T-helper 17 cell (primary cell): Measurements from ENCODE around the gene SMIM17. TPM values are rescaled to one million over a fixed set of nuclear protein-coding genes. Genes with fewer than 3 reads are reported as not detected.
"Not testable (repeated sequence)": the region's sequence is repeated elsewhere in the genome, so short reads cannot be mapped to it uniquely, and the experiment has no call there.

Experiments
- ATAC-seq: fragments of 150-1000 bp; cut with Tn5 transposase; 2 replicates; pipeline ENCODE4 v1.10.0; 2021; ENCODE audit warnings: mild to moderate bottlenecking, moderate library complexity
- DNase-seq, 3 donors: peaks; one replicate each; pipeline versions ENCODE4 v3.0.0 to v3.0.0-alpha.2; 2020 to 2021
- H3K9me3 ChIP-seq: one replicate; pipeline ENCODE4 v1.7.0; 2013; ENCODE audit warnings: low read length, mild to moderate bottlenecking; ENCODE audit not compliant: control insufficient read depth, poor library complexity, severe bottlenecking
- H3K27ac Mint-ChIP-seq: one replicate; pipeline ENCODE4 v1.8.0; 2022; ENCODE audit warnings: mild to moderate bottlenecking, moderate library complexity, mixed read lengths
- H3K27me3 Mint-ChIP-seq: one replicate; pipeline ENCODE4 v1.8.0; 2022; ENCODE audit warnings: mixed read lengths
- H3K36me3 Mint-ChIP-seq: one replicate; pipeline ENCODE4 v1.8.0; 2022; ENCODE audit warnings: low read depth, mixed read lengths
- H3K4me1 Mint-ChIP-seq: one replicate; pipeline ENCODE4 v1.8.0; 2022; ENCODE audit warnings: mild to moderate bottlenecking, mixed read lengths
- H3K4me3 Mint-ChIP-seq: one replicate; pipeline ENCODE4 v1.8.0; 2022; ENCODE audit warnings: mild to moderate bottlenecking, moderate library complexity, mixed read lengths
- total RNA-seq, 4 donors: library from RNA in 2 of 4; stranded (reverse) in 2 of 4; gene quantifications; one replicate each; pipeline ENCODE4 v1.2.3 and lab custom pipeline; 2022 to 2026

The SMIM17 gene
- total RNA-seq, 2 donors from 2014 or later, result not detected

DNA sequence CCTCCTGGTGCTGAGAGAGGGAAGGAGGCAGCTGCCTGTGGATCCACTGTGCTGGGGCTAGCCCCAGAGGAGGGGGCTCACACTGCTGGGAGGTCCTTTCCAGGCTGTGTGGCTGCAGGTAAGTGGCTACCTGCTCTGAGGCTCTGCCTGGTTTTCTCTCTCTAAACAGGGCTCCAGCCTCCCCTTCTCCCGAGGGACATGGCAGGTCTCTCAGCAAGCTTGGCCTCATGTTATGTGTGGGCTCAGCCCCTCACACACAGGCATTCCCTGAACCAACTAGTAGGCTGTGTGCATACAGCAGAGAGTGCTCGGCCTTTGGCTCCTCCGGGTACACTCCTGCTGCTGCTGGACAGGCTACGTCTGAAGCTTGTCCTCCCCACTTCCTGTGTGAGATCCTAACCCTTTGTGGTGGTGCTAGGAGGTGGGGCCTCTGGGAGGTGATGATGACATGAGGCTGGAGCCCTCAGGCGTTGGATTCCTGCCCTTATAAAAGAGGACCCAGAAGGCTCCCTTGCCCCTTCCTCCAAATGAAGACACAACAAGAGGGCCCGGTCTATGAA, 24.4 kb downstream of the SMIM17 start:
- H3K9me3 ChIP-seq, result no peaks in the 10 kb centered on the region
- H3K4me3 Mint-ChIP-seq, result no peak overlapping the region
- ATAC-seq (no peak), DNase-seq (no peak)
- H3K27ac Mint-ChIP-seq, result no peak overlapping the region
- H3K4me1 Mint-ChIP-seq, result peaks cover 2% of the 10 kb centered on the region
- no peaks in the 10 kb centered on the region for H3K36me3 Mint-ChIP-seq
- H3K27me3 Mint-ChIP-seq, result no peaks in the 10 kb centered on the region

DNA sequence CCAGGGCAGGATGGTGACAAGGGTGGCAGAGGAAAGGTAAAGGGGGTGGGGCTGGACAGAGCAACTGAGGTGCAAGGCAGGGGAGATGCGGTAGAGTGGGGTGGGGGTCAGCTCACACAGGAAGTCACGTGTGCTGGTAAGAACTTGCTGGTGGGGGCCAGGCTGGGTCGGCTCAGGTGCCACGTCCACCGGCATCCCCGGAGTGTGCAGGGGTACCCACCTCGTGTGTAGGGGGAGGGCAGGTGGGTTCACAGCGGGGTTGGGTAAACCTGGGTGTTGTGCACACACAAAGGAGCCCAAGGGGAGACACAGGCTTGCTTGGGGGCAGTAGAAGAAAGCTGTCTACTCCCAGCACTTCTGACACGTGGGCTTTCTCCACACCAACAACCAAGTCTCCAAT, 25.7 kb downstream of the SMIM17 start:
- no peaks in the 10 kb centered on the region for H3K27me3 Mint-ChIP-seq
- H3K9me3 ChIP-seq, result no peaks in the 10 kb centered on the region
- DNase-seq (no peak), ATAC-seq (no peak)
- peaks cover 2% of the 10 kb centered on the region for H3K4me1 Mint-ChIP-seq
- no peaks in the 10 kb centered on the region for H3K36me3 Mint-ChIP-seq
- H3K27ac Mint-ChIP-seq, result no peak overlapping the region
- H3K4me3 Mint-ChIP-seq, result peak overlapping the region; percentile 22

DNA sequence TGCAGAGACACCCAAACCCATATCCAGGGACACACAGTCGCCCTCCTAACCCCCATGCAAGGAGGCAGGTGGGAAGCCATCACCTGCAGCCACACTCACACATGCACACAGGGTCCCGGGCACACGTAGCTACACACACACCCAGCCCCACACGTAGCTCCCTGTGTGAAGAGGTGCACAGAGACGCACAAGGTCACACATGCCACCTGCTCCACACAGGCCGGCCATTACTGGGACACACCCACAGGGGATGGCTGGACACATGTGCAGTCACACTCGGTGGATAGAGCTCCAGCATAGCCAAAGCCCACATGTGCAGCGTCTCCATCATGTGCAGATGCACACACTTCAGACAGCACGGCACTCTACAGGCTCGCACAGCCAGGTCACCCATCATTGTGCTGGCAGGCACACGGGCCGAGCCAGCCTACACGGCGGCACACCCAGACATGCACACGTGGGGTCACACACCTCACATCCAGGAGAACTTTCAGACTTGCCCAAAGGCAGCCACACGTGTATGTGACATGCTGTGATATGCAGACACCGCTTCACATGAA, 27.5 kb downstream of the SMIM17 start:
- no peaks in the 10 kb centered on the region for H3K27me3 Mint-ChIP-seq
- H3K4me3 Mint-ChIP-seq, result peak overlapping the region; percentile 88
- no peaks in the 10 kb centered on the region for H3K9me3 ChIP-seq
- H3K36me3 Mint-ChIP-seq, result no peaks in the 10 kb centered on the region
- peak overlapping the region; percentile 8 for H3K27ac Mint-ChIP-seq
- peaks cover 2% of the 10 kb centered on the region for H3K4me1 Mint-ChIP-seq
- ATAC-seq, result no peak
- no peak for DNase-seq

DNA sequence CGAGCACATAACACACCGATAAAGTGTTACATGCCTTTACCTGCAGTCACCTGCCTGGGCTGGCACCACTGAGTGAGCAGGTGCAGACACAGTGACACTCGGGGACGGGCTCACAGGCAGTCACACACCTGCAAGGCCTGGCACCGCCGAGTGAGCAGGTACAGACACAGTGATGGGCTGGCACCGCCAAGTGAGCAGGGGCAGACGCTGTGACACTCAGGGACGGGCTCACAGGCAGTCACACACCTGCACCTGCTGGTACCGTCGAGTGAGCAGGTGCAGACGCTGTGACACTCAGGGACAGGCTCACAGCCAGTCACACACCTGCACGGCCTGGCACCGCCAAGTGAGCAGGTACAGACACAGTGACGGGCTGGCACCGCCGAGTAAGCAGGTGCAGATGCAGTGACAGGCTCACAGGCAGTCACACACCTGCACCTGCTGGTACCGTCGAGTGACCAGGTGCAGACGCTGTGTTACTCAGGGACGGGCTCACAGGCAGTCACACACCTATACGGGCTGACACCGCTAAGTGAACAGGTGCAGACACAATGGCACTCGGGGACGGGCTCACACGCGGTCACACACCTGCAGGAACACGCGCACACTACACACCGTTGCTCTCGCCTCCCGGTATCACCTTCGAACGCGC, 28.1 kb downstream of the SMIM17 start:
- H3K9me3 ChIP-seq, result no peaks in the 10 kb centered on the region
- Mint-ChIP-seq H3K4me3 (peak overlapping the region; percentile 88), H3K27ac (peak overlapping the region; percentile 17), H3K27me3 (no peaks in the 10 kb centered on the region), H3K36me3 (no peaks in the 10 kb centered on the region), H3K4me1 (peaks cover 2% of the 10 kb centered on the region)
- DNase-seq (no peak), ATAC-seq (peak; percentile 52)

DNA sequence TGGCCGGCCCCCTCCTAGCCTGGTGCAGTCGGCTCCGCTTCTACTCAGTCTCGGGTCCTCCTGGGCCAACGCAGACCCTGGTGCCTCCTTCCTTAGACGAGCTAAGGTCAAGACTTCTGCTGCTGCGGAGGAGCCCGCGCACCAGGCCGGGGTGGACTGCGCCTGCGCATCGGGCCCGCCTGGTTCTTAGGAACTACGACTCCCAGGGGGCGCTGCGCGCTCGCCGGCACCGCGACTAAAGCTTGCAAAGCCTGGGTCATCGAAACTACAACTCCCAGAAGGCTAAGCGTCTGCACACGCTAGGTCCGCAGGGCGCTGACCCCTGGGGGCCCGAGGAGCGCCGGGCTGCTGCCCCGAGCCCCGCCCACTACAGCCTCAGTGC, 28.6 kb downstream of the SMIM17 start, which contains the start of gene ZNF835:
Gene ZNF835, minus strand, starts transcription at position 145 of the 382 bp plus-strand sequence. CDS start 6,559 bp downstream, outside the sequence.
- H3K4me3 Mint-ChIP-seq, result peak within 1 kb of the TSS; percentile 88
- H3K4me1 Mint-ChIP-seq, result peaks cover 2% of the 10 kb centered on the region
- H3K9me3 ChIP-seq, result no peaks in the 10 kb centered on the region
- ATAC-seq, result peak; percentile 97
- H3K27ac Mint-ChIP-seq, result peak within 1 kb of the TSS; percentile 17
- H3K27me3 Mint-ChIP-seq, result no peaks in the 10 kb centered on the region
- no peaks in the 10 kb centered on the region for H3K36me3 Mint-ChIP-seq
- DNase-seq, result peak; percentile 42 to 77 (median 67)

DNA sequence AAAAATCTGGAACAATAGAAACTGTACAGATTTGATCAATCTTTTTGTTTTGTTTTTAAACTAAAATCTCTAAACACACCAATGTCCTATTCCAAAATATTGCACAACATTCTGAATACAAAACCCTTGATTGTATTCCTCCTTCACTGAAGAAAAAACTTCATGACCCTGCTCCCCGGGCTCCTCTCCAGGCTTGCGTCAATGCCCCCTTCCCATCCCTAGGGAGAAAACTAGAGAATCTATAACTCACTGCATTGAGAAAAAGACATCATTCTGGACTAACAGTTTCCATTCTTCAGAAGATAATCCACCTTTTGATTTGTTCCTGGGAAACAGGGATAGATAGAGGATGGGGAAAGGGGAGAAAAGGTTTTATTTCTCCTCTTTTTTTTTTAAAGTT, 29.7 kb downstream of the SMIM17 start:
- not testable (repeated sequence) for ATAC-seq, DNase-seq, H3K36me3 Mint-ChIP-seq, H3K4me1 Mint-ChIP-seq, H3K4me3 Mint-ChIP-seq, H3K27ac Mint-ChIP-seq, H3K9me3 ChIP-seq, H3K27me3 Mint-ChIP-seq

DNA sequence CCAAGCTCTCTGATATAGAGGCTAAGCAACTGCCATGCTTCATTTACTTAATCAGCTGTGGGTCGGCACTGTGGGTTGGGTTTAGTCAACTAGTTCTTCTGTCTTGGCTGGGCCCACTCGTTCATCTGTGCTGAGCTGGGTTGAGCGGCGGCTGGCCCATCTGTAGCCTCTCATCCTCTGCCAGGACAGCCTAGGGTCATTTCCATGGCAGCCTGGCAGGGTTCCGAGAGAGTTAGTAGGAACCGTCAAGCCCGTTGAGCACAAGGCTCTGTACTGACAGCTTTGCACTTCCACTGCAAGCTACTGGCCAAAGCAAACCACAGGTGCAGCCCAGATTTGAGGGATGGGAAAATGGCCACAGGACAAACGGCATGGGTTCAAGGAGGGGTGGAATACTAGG, 35.2 kb downstream of the SMIM17 start:
- Mint-ChIP-seq H3K27ac (no peak overlapping the region), H3K27me3 (no peaks in the 10 kb centered on the region), H3K4me1 (no peaks in the 10 kb centered on the region), H3K36me3 (peaks cover 2% of the 10 kb centered on the region), H3K4me3 (no peak overlapping the region)
- ATAC-seq (no peak), DNase-seq (no peak)
- no peaks in the 10 kb centered on the region for H3K9me3 ChIP-seq

DNA sequence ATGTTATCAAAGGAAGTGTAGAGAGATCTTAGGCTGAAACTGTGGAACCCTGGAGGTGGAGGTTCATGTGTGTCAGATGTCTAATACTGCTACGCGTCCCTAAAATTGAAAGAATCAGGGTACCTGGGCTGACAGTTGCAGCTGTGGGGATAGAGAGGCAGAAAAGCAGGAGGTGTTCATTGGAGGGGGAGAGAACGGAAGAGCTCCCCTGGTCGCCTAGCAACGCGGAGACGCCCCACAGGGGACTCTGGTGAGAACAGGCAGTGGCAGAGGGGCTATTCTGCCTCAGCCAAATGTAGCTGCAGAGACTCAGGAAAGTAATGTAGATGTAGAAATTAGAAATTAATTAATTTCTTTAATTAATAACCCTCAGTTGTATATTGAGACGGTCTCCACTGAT, 38.7 kb downstream of the SMIM17 start:
- Mint-ChIP-seq H3K36me3 (peaks cover 2% of the 10 kb centered on the region), H3K4me1 (no peaks in the 10 kb centered on the region), H3K27ac (no peak overlapping the region), H3K27me3 (no peaks in the 10 kb centered on the region), H3K4me3 (no peak overlapping the region)
- no peaks in the 10 kb centered on the region for H3K9me3 ChIP-seq
- ATAC-seq, result no peak
- DNase-seq, result no peak

DNA sequence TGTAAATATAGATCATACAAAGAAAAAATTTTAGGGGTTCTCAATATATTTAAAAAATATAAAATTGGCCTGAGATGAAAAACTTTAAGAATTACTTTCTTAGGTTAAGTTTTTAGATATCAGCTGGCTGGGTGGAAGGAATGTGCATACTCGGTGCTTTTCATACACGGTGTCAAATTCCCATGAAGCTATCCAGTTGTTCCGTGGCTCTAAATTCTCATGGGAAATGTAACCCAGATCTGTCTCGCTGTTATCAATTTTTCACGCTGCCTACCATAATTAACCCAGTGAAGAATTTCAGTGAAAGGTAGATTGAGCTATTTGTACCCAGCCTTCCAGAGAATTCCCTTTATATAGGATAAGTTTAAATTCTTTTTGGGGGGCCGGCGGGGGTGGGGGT, 40.2 kb downstream of the SMIM17 start:
- H3K27ac Mint-ChIP-seq, result no peak overlapping the region
- no peak overlapping the region for H3K4me3 Mint-ChIP-seq
- ATAC-seq (no peak), DNase-seq (no peak)
- no peaks in the 10 kb centered on the region for H3K27me3 Mint-ChIP-seq
- H3K9me3 ChIP-seq, result no peaks in the 10 kb centered on the region
- no peaks in the 10 kb centered on the region for H3K4me1 Mint-ChIP-seq
- peaks cover 2% of the 10 kb centered on the region for H3K36me3 Mint-ChIP-seq

DNA sequence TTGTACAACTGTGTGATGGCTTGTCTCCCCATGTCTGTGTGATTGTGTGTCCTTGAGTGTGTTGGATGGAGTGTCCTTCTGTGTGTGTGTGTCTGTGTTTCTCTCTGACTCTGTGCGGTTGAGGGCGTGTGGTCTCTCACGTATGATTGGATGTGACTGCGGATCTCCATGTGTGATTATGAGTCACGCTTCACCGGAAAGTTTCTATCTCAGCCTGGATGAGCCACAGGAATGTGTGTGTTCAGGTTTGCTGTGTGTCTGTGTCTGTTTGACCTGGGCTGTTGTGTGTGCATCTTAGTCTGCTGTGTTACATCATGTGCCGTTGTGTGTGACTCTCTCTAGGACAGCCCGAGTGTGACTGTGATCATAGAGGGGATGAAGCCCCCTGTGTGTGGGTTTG, 44.1 kb downstream of the SMIM17 start:
- no peaks in the 10 kb centered on the region for H3K9me3 ChIP-seq
- Mint-ChIP-seq H3K27ac (no peak overlapping the region), H3K36me3 (no peaks in the 10 kb centered on the region), H3K4me1 (no peaks in the 10 kb centered on the region), H3K27me3 (no peaks in the 10 kb centered on the region), H3K4me3 (no peak overlapping the region)
- no peak for DNase-seq
- ATAC-seq, result no peak

DNA sequence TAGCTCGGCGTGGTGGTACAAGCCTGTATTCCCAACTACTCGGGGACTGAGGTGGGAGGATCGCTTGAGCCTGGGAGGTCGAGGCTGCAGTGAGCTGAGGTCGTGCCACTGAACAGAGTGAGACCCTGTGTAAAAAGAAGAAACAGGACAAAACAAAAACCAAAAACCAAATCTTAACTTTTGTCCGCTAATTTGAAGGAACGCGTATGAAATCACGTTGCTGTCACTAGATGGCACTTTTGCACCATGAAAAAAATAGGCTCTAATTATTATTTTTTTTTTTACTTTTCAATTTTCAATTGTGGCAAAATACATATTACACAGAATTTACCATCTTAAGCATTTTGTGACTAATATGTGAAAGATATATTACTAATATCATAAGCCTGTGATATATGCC, 46.2 kb downstream of the SMIM17 start:
- Mint-ChIP-seq H3K27ac (no peak overlapping the region), H3K36me3 (peaks cover 3% of the 10 kb centered on the region)
- ATAC-seq, result no peak

DNA sequence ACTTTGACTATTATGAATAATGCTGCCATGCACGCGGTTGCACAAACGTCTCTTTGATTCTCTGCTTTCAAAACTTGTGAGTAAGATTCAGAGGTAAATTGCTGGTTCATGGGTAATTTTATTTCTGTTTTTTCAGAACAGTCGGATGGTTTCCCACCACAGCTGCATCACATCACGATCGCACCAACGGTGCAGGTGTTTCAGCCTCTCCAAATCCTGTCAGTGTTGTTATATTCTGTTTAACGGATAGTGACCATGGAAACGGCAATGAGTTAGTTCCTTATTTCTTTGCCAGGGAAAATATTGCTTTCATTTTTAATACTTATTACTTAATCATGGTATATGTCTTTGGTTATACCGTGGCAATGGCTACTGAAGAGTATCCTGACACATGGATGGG, 47.7 kb downstream of the SMIM17 start:
- ATAC-seq (no peak), DNase-seq (no peak)
- H3K36me3 Mint-ChIP-seq, result peaks cover 3% of the 10 kb centered on the region
- no peaks in the 10 kb centered on the region for H3K27me3 Mint-ChIP-seq
- no peaks in the 10 kb centered on the region for H3K4me1 Mint-ChIP-seq
- H3K27ac Mint-ChIP-seq, result no peak overlapping the region
- no peaks in the 10 kb centered on the region for H3K9me3 ChIP-seq
- no peak overlapping the region for H3K4me3 Mint-ChIP-seq

More for the DNA sequence above, 46.2 kb downstream of the SMIM17 start:
- H3K4me3 Mint-ChIP-seq, result no peak overlapping the region
- no peaks in the 10 kb centered on the region for H3K27me3 Mint-ChIP-seq
- H3K4me1 Mint-ChIP-seq, result no peaks in the 10 kb centered on the region
- DNase-seq, result no peak
- H3K9me3 ChIP-seq, result no peaks in the 10 kb centered on the region

DNA sequence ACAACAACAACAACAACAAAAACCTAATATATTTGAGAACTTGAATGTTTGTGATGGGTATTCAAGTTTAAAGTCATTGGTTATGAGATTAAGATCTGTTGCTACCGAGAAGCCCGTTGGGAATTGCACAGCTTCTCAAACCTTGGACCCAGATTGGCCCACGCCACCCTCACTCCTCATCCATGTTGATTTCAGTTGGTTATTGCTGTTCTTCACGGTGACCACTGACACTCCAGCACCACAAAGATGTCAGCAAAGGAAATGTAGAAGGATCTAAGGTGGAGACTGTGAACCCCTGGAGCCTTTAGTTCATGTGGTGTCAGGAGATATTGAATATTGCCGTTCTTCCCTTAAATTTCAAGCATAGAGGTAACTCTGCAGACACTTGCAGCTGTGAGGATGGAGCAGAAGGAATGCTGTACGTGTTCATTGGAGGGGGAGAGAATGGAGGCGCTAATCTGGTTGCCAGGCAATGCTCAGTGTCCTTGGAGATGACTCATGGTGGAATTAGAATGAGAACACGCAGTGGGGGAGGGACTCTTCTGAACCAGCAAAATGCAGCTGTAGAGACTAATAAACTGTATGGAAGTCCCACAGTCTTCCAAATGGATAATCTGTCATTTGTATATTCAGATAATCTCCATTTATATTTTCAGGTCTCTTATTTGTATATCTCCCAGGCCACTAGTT, 49.4 kb downstream of the SMIM17 start:
- no peaks in the 10 kb centered on the region for H3K27me3 Mint-ChIP-seq
- no peak for DNase-seq
- H3K27ac Mint-ChIP-seq, result no peak overlapping the region
- H3K36me3 Mint-ChIP-seq, result peaks cover 3% of the 10 kb centered on the region
- peaks cover 1% of the 10 kb centered on the region for H3K9me3 ChIP-seq
- H3K4me3 Mint-ChIP-seq, result no peak overlapping the region
- no peaks in the 10 kb centered on the region for H3K4me1 Mint-ChIP-seq
- no peak for ATAC-seq
